Amygdala (tissue), 56 donors: Measurements from ENCODE around the gene PLAAT2.
A peak's percentile ranks its signal among the peaks of the same experiment; 100 is the strongest.
"Not testable (repeated sequence)": the region's sequence is repeated elsewhere in the genome, so short reads cannot be mapped to it uniquely, and the experiment has no call there.

Experiments
- DNase-seq, 56 donors: peaks; one replicate each; lab custom pipeline; 2025; lab: John Stamatoyannopoulos, UW

The PLAAT2 gene

GRCh38 chr11:63563201-63564055, at the start of gene PLAAT2:
Gene PLAAT2 (minus strand): TSS chr11:63563379. CDS start chr11:63563324, 55 bp downstream.
- no peak for DNase-seq

GRCh38 chr11:63612181-63612580, 49.0 kb upstream of the PLAAT2 start:
- no peak for DNase-seq

GRCh38 chr11:63611395-63611747, 48.2 kb upstream of the PLAAT2 start:
- DNase-seq = no peak

GRCh38 chr11:63610604-63611394, 47.6 kb upstream of the PLAAT2 start:
- peak in 19 of 56 donors; percentile 18 to 66 (median 36) for DNase-seq

GRCh38 chr11:63609971-63610580, 46.9 kb upstream of the PLAAT2 start:
- peak in 8 of 56 donors; percentile 4 to 61 (median 48) for DNase-seq

- DNase-seq = peak in 27 of 56 donors; percentile 11 to 73 (median 31)
These were observed 46.4 kb upstream of the PLAAT2 start for GRCh38 chr11:63609536-63609935.

- no peak for DNase-seq
These were observed 45.5 kb upstream of the PLAAT2 start for GRCh38 chr11:63608353-63609345.

- DNase-seq = peak in 48 of 56 donors; percentile 10 to 91 (median 59)
These were observed 40.0 kb upstream of the PLAAT2 start for GRCh38 chr11:63603180-63603518.

- DNase-seq = not testable (repeated sequence)
These were observed 39.4 kb upstream of the PLAAT2 start for GRCh38 chr11:63602290-63603179.

- DNase-seq = peak in 20 of 56 donors; percentile 14 to 53 (median 34)
These were observed 36.3 kb upstream of the PLAAT2 start for GRCh38 chr11:63599211-63600122.

- DNase-seq = no peak
These were observed 35.4 kb upstream of the PLAAT2 start for GRCh38 chr11:63598556-63598955.

- peak in 1 of 56 donors; percentile 8 for DNase-seq
These were observed 32.1 kb upstream of the PLAAT2 start for GRCh38 chr11:63595296-63595695.

- peak in 16 of 56 donors; percentile 13 to 65 (median 36) for DNase-seq
These were observed 29.8 kb upstream of the PLAAT2 start for GRCh38 chr11:63592975-63593395.

- no peak for DNase-seq
These were observed 27.0 kb upstream of the PLAAT2 start for GRCh38 chr11:63590024-63590788.

- DNase-seq = no peak
These were observed 25.8 kb upstream of the PLAAT2 start for GRCh38 chr11:63589000-63589399.

GRCh38 chr11:63586451-63587166, 23.4 kb upstream of the PLAAT2 start:
- no peak for DNase-seq
